Activated CD4-positive, alpha-beta T cell treated with anti-CD3 and anti-CD28 coated beads, Interleukin-2, amount 50 U/mL, for 24 hours (primary cell): ENCODE results near the gene NOXA1.

Experiments used
- DNase-seq, 2 donors: peaks; one replicate each; pipeline ENCODE4 v3.0.0-alpha.2; 2020; ENCODE audit warnings: low read depth in 1 of 2, low spot score in 1 of 2

Gene NOXA1

GRCh38 chr9:137482094-137482781 lies 59.0 kb downstream of the NOXA1 start:
- DNase-seq = no peak
